Ovary (tissue), 1 donor: ENCODE results near the gene RGMA.

Experiments used
- EP300 ChIP-seq: sonication (generic); formaldehyde crosslinking; IDR thresholded peaks from one replicate; pipeline ENCODE4 v1.6.1; 2017; ENCODE audit warnings: antibody characterized with exemption
- POLR2A ChIP-seq: fragments of 450-650 bp; IDR thresholded peaks from one replicate; pipeline ENCODE4 v1.6.1; 2017; ENCODE audit warnings: antibody characterized with exemption, mild to moderate bottlenecking, moderate library complexity

GRCh38 chr15:93050648-93051047 lies 38.4 kb downstream of the RGMA start:
- TF ChIP-seq EP300: no peak
- no peak for TF ChIP-seq POLR2A
